ENCODE data around the gene PACS1.

Gene PACS1

GRCh38 chr11:66068154-66068821 is 1.8 kb upstream of the PACS1 start:
- Histone ChIP-seq H3K27me3 (no peaks in the 10 kb centered on the region), H3K9me3 (no peaks in the 10 kb centered on the region), H3K4me3 (ENCODE audit: low read depth in 1 of 2, low read length in 1 of 2) (peak overlapping the region in 1 of 2 experiments; percentile 78), H3K36me3 (peaks cover 44% of the 10 kb centered on the region), H3K27ac (peak overlapping the region; percentile 99), H3K4me1 (ENCODE audit: control insufficient read depth in 1 of 2, insufficient read depth in 1 of 2, low read depth in 1 of 2, low read length in 1 of 2) (peaks cover 40 to 42% of the 10 kb centered on the region in 2 experiments)
- peak; percentile 90 for TF ChIP-seq CTCF (IDR thresholded peaks at IDR 0.05)

- H3K27me3 ChIP-seq: no peaks in the 10 kb centered on the region
- TF ChIP-seq CTCF (IDR thresholded peaks at IDR 0.05): peak; percentile 27
- no peaks in the 10 kb centered on the region for H3K9me3 ChIP-seq
- H3K36me3 ChIP-seq: peaks cover 39% of the 10 kb centered on the region
- H3K27ac ChIP-seq: peak overlapping the region; percentile 99
- peaks cover 40 to 42% of the 10 kb centered on the region in 2 experiments for H3K4me1 ChIP-seq (ENCODE audit: control insufficient read depth in 1 of 2, insufficient read depth in 1 of 2, low read depth in 1 of 2, low read length in 1 of 2)
- peak overlapping the region; percentile 74 to 78 for H3K4me3 ChIP-seq (ENCODE audit: low read depth in 1 of 2, low read length in 1 of 2)
Observed at GRCh38 chr11:66068923-66069714, 953 bp upstream of the PACS1 start.

GRCh38 chr11:66070604-66071380 is 720 bp downstream of the PACS1 start:
- peaks cover 40 to 42% of the 10 kb centered on the region in 2 experiments for H3K4me1 ChIP-seq (ENCODE audit: control insufficient read depth in 1 of 2, insufficient read depth in 1 of 2, low read depth in 1 of 2, low read length in 1 of 2)
- TF ChIP-seq CTCF (IDR thresholded peaks at IDR 0.05): no peak
- peak overlapping the region; percentile 99 for H3K27ac ChIP-seq
- H3K36me3 ChIP-seq: peaks cover 40% of the 10 kb centered on the region
- no peaks in the 10 kb centered on the region for H3K27me3 ChIP-seq
- peak overlapping the region; percentile 74 to 91 for H3K4me3 ChIP-seq (ENCODE audit: low read depth in 1 of 2, low read length in 1 of 2)
- no peaks in the 10 kb centered on the region for H3K9me3 ChIP-seq

- no peak for TF ChIP-seq CTCF (IDR thresholded peaks at IDR 0.05)
- peaks cover 40 to 42% of the 10 kb centered on the region in 2 experiments for H3K4me1 ChIP-seq (ENCODE audit: control insufficient read depth in 1 of 2, insufficient read depth in 1 of 2, low read depth in 1 of 2, low read length in 1 of 2)
- H3K9me3 ChIP-seq: no peaks in the 10 kb centered on the region
- peak overlapping the region; percentile 74 to 91 for H3K4me3 ChIP-seq (ENCODE audit: low read depth in 1 of 2, low read length in 1 of 2)
- H3K27ac ChIP-seq: peak overlapping the region; percentile 99
- no peaks in the 10 kb centered on the region for H3K27me3 ChIP-seq
- peaks cover 40% of the 10 kb centered on the region for H3K36me3 ChIP-seq
Observed at GRCh38 chr11:66071381-66071801, 1.3 kb downstream of the PACS1 start.

- no peak for TF ChIP-seq CTCF (IDR thresholded peaks at IDR 0.05)
- Histone ChIP-seq H3K27ac (peak overlapping the region; percentile 99), H3K36me3 (peaks cover 36% of the 10 kb centered on the region)
Observed at GRCh38 chr11:66072081-66072480, 2.0 kb downstream of the PACS1 start.

More at GRCh38 chr11:66072081-66072480, 2.0 kb downstream of the PACS1 start:
- peak overlapping the region in 1 of 2 experiments; percentile 91 for H3K4me3 ChIP-seq (ENCODE audit: low read depth in 1 of 2, low read length in 1 of 2)
- peaks cover 37 to 42% of the 10 kb centered on the region in 2 experiments for H3K4me1 ChIP-seq (ENCODE audit: control insufficient read depth in 1 of 2, insufficient read depth in 1 of 2, low read depth in 1 of 2, low read length in 1 of 2)
- H3K27me3 ChIP-seq: no peaks in the 10 kb centered on the region
- H3K9me3 ChIP-seq: no peaks in the 10 kb centered on the region

Data from neutrophil (primary cell).